ENCODE measurements around the gene MTHFD2L.

DNA sequence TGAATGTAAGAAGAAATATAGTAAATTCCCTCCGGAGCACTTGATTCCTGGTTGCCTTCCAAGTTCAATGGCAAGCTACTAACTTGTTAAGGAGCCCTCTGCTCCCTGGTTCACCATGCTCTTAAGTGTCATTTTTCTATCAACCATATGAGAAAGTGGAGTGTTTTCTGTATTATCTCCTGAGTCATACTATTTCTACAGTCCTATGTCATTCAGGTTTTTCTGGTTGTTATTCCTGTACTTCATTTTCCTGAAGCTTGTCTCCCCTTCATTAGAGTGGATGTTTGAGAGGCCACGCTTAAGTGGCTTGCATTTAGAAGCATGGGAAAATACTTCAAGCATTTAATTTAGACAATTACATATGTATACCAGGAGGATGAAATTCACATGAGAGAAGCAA, 135.6 kb downstream of the MTHFD2L start:
- TF ChIP-seq POLR2A (IDR thresholded peaks at IDR 0.05) = no peak
- TF ChIP-seq, protein P1, sequence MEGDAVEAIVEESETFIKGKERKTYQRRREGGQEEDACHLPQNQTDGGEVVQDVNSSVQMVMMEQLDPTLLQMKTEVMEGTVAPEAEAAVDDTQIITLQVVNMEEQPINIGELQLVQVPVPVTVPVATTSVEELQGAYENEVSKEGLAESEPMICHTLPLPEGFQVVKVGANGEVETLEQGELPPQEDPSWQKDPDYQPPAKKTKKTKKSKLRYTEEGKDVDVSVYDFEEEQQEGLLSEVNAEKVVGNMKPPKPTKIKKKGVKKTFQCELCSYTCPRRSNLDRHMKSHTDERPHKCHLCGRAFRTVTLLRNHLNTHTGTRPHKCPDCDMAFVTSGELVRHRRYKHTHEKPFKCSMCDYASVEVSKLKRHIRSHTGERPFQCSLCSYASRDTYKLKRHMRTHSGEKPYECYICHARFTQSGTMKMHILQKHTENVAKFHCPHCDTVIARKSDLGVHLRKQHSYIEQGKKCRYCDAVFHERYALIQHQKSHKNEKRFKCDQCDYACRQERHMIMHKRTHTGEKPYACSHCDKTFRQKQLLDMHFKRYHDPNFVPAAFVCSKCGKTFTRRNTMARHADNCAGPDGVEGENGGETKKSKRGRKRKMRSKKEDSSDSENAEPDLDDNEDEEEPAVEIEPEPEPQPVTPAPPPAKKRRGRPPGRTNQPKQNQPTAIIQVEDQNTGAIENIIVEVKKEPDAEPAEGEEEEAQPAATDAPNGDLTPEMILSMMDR (IDR thresholded peaks at IDR 0.05) = no peak
